Activated gamma-delta T cell (primary cell): ENCODE data around the gene SEPTIN7.

ENCODE experiments used
- DNase-seq: peaks from one replicate; lab custom pipeline; 2025; lab: John Stamatoyannopoulos, UW

SEPTIN7 gene

GRCh38 chr7:35831208-35831607, 30.4 kb downstream of the SEPTIN7 start:
- DNase-seq: no peak

- DNase-seq: no peak
Measured at GRCh38 chr7:35839860-35840854, 39.3 kb downstream of the SEPTIN7 start.

GRCh38 chr7:35846816-35847412, 46.1 kb downstream of the SEPTIN7 start:
- no peak for DNase-seq

GRCh38 chr7:35848725-35849124, 47.9 kb downstream of the SEPTIN7 start:
- no peak for DNase-seq

- no peak for DNase-seq
Measured at GRCh38 chr7:35849158-35849831, 48.4 kb downstream of the SEPTIN7 start.

GRCh38 chr7:35849954-35850353, 49.1 kb downstream of the SEPTIN7 start:
- DNase-seq: no peak
